Suprapubic skin (tissue), 3 donors: Measurements from ENCODE around the gene TANC1.

ENCODE experiments used
- CTCF ChIP-seq, 2 donors: fragments of 200-600 bp in 1 of 2; fragments of 450-650 bp in 1 of 2; sonication (generic) in 1 of 2; IDR thresholded peaks; one replicate each; pipeline ENCODE4 v1.5.1; 2016 to 2019; ENCODE audit warnings: antibody characterized with exemption in 2 of 2, mild to moderate bottlenecking in 1 of 2, moderate library complexity in 1 of 2
- EP300 ChIP-seq: sonication (generic); formaldehyde crosslinking; IDR thresholded peaks from one replicate; pipeline ENCODE4 v1.6.1; 2017; ENCODE audit warnings: antibody characterized with exemption
- POLR2A ChIP-seq, 2 donors: fragments of 450-650 bp; IDR thresholded peaks; one replicate each; pipeline ENCODE4 v1.6.1; 2017; ENCODE audit warnings: antibody characterized with exemption in 2 of 2, mild to moderate bottlenecking in 2 of 2, moderate library complexity in 2 of 2

- TF ChIP-seq CTCF (IDR thresholded peaks at IDR 0.05) (no peak), EP300 (no peak), POLR2A (IDR thresholded peaks at IDR 0.05) (no peak)
These were observed 189.1 kb downstream of the TANC1 start for GRCh38 chr2:159157361-159158209.
